Right lobe of liver (tissue), 4 donors: ENCODE results near the gene PLEKHB2.

Experiments used
- CTCF ChIP-seq, 4 donors: fragments of 200-600 bp in 3 of 4; fragments of 450-650 bp in 1 of 4; IDR thresholded peaks; one replicate each; pipeline versions ENCODE4 v1.5.1 to v1.8.0; 2016 to 2022; ENCODE audit warnings: antibody characterized with exemption in 4 of 4, mild to moderate bottlenecking in 2 of 4
- POLR2A ChIP-seq: fragments of 450-650 bp; IDR thresholded peaks from one replicate; pipeline ENCODE4 v1.6.1; 2017; ENCODE audit warnings: antibody characterized with exemption, mild to moderate bottlenecking
- donor health status: DM: no; HTN: no; CAD: no.
- donor health status: DM: no; HTN: no; CAD: no.
- donor health status: DM: no; HTN: yes; CAD: no.

- TF ChIP-seq CTCF (IDR thresholded peaks at IDR 0.05) = no peak
- no peak for TF ChIP-seq POLR2A
Measured at GRCh38 chr2:131132729-131133128, 27.6 kb downstream of the PLEKHB2 start.
